Hepatocyte (in vitro differentiated cells): ENCODE measurements around the gene ERFE.

Experiments used
- CTCF ChIP-seq: fragments of 200-600 bp; sonication (generic); IDR thresholded peaks from 2 replicates; pipeline ENCODE4 v1.5.1; 2016; ENCODE audit warnings: antibody characterized with exemption, mild to moderate bottlenecking; ENCODE audit not compliant: poor library complexity
- EZH2 ChIP-seq: fragments of 200-600 bp; sonication (generic); IDR thresholded peaks from 2 replicates; pipeline ENCODE4 v1.6.1; 2016; ENCODE audit warnings: antibody characterized with exemption, mild to moderate bottlenecking, borderline replicate concordance

GRCh38 chr2:238145046-238145445, 13.7 kb upstream of the ERFE start:
- no peak for TF ChIP-seq CTCF
- no peak for TF ChIP-seq EZH2
